HG03103 (cell line): ENCODE measurements around the gene FNTB.
A peak's percentile ranks its signal among the peaks of the same experiment; 100 is the strongest.

Experiments
- ATAC-seq: cut with Tn5 transposase; IDR thresholded peaks from one replicate; pipeline ENCODE4 v1.9.1; 2021; ENCODE audit warnings: low read depth; ENCODE audit not compliant: unreplicated experiment

Gene FNTB

GRCh38 chr14:65042731-65043372, 56.2 kb downstream of the FNTB start:
- peak; percentile 80 for ATAC-seq

GRCh38 chr14:65043893-65044595, 57.3 kb downstream of the FNTB start:
- no peak for ATAC-seq

DNA sequence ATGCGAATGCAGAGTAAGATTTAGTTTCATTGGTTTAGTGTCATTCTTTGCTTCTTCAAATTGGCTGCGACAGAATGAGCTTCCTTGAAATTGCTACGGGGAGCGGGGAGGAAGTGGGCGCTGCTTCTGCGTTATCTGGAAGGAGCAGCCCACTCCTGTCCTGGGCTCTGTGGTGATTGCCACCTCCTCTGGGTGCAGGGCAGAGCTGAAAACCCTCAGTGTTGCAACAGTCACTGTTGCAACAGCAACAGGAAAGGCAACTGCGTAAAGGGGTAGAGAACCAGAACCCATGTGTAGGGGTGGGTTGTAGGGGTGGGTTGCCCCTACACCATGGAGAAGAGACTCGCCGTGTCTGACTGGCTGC, 57.9 kb downstream of the FNTB start:
- ATAC-seq: no peak

DNA sequence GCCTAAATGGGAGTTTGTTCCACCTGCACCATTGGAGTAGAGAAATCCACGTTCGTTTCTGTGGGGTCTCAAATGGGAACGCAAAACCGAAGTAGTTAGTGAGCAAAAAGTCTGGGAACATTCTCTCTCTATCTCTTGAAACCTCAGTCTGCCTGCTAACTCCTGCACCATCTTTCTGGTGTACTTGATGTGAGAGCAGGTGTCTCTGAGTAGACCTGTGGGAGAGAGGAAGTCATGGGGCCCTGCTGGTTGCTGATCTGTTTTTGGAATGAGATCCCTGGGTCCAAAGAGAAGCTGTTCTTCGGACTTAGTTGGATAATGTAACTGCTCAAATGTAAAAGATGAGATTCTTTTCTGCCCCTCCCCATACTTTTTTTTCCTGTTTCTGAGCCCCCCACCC, 58.3 kb downstream of the FNTB start:
- no peak for ATAC-seq

DNA sequence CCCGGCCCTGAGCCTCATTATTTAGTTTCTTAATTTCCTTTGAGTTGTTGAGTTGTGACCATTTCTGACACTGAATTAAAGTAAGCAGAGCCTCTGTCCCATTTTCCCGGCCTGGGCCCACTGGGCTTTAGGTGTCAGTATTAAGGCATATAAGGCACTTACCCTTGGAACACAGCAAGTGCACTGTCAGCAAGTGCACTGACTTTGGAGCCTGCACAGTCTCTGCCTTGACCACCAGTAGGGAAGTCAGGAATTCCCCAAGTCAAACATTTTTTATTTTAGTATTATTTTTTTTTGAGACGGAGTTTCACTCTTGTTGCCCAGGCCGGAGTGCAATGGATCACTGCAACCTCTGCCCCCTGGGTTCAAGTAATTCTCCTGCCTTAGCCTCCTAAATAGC, 59.0 kb downstream of the FNTB start:
- no peak for ATAC-seq

DNA sequence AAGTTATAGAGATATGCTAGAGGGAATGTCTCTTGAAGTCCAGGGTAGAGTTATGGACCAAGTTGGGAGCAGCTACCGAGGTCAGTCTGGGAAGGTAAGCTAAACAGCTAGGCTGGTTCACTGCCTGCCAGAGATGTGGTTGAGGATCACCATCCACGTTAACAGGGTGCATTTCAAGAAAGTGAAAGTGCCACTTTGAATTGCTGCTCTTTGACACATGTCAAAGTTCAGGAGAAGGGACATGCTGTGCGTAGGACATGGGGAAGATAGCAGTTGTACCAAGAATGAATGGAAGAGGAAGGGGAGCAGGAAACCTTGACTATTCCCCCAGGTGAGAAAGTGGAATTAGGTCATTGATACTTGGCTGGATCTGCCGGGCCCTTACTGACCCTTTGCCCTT, 66.1 kb downstream of the FNTB start:
- no peak for ATAC-seq

DNA sequence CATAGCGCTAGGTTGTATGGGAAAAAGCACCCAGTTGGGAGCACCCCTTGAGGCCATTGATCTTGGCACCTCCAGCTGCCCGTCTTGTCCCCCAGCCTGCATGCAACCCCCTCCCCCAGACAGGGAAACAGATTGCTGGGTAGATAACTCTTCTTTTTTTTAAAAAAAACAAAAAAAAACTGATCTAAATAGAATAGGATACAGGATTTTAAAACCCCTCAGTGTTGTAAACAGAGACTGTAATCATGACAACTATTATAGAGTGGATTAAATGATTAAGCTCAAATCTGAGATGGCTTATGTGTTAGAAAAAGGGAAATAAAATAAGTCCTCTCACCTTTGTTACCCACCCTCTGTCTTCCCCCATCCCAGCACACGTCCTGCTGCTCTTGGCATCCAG, 66.8 kb downstream of the FNTB start:
- no peak for ATAC-seq

GRCh38 chr14:65054471-65055085, 67.9 kb downstream of the FNTB start:
- ATAC-seq: no peak

GRCh38 chr14:65057695-65058094, 71.0 kb downstream of the FNTB start:
- ATAC-seq: no peak

GRCh38 chr14:65062096-65063075, 75.7 kb downstream of the FNTB start:
- no peak for ATAC-seq

- ATAC-seq: no peak
Measured at GRCh38 chr14:65065719-65066118, 79.0 kb downstream of the FNTB start.

GRCh38 chr14:65069874-65070413, 83.2 kb downstream of the FNTB start:
- ATAC-seq: no peak

GRCh38 chr14:65070471-65070976, 83.8 kb downstream of the FNTB start:
- no peak for ATAC-seq

DNA sequence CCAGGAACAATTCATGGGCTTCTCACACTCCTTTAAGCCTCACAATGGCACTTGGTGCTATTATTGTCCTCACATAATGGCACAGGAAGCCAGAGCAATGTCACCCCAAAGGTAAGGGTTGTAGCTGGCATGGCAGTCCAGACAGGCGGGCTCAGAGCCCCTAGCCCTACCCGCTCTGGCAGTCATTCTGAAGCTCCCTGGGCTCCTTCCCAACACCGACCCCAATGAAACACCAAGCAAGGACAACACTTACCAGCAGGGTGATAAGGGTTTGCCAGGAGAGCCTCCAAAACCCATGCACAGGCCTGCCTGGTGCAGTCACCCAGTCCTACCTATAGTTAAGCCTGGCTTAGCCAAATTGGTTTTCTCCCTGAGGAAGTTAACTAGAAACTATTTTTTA, 84.8 kb downstream of the FNTB start:
- no peak for ATAC-seq

GRCh38 chr14:65072256-65072655, 85.6 kb downstream of the FNTB start:
- no peak for ATAC-seq

- no peak for ATAC-seq
Measured at GRCh38 chr14:65072937-65073336, 86.2 kb downstream of the FNTB start.

DNA sequence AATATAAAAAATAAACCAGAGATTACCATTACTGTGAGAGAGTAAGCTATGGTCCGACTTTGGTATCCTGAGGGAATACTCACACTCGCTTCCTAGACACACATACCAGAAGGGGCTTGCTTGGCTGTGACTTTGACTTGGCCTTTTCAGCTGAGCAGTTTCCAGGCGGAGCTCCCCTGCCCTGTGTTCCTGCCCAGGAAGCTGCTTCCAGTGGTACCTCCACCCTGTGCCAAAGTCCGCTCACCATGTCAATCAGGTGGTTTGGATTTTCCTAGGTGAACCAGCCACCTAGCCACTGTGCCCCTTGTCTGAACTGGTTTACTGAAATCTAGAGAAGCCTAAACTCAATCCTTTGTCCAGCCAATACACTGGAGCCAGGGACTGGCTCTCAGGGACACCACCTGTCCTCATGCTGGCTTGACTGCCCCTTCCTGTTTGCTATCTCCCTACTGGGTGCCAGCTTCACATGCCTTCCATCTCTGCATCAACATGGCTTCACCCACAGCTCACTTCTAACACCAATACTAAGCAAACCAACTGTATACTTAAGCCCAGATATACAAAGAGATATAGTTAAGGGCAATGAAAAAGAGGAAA, 87.0 kb downstream of the FNTB start:
- ATAC-seq: no peak

- ATAC-seq: no peak
Measured at GRCh38 chr14:65074449-65075150, 87.9 kb downstream of the FNTB start.

DNA sequence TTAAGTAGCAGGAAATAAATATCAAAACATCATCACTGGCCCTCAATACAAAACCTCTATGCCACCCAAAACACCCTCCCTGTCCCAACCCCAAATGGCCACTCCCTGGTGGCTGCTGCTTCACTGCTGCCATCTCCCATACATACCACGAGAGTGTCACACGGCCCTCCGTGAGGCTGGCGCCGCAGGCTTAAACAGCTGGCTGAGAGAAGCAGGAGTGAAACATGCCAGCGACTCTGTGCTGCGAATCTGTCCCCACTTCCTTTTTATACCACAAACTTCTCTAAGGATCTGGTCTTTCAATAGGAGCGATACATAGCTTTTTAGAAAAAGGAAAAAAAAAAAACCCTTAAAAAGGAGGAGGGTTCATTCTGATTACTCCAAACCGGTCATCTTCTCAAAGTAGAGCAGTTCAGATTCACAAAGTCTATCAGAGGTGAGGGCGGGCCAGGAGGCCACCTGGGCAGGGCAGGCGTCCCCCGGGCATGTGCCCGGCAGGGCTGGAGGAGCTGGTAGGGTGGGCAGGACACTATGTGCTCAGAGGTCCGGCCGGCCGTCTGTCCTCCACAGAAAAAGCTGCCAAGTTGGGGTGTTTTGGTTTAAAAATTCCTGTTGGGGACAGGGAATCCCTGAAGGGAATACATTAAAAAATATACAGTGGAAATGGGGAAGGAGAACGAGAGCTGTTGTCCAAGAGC, 89.1 kb downstream of the FNTB start:
- no peak for ATAC-seq
